GM12875 (cell line): ENCODE data around the gene DDIT4.
"Not testable (repeated sequence)": the region's sequence is repeated elsewhere in the genome, so short reads cannot be mapped to it uniquely, and the experiment has no call there.

Experiments
- H3K4me3 ChIP-seq: one replicate; pipeline ENCODE4 v1.5.1; 2011; ENCODE audit warnings: low read depth, low read length, control low read depth
- CTCF ChIP-seq: IDR thresholded peaks from 2 replicates; pipeline ENCODE4 v1.5.1; 2011; ENCODE audit warnings: low read depth, mild to moderate bottlenecking, control low read depth, inconsistent platforms, low read length, moderate library complexity, borderline replicate concordance; ENCODE audit not compliant: insufficient read depth

DDIT4 gene

GRCh38 chr10:72264536-72264935 lies 9.2 kb upstream of the DDIT4 start:
- TF ChIP-seq CTCF, result no peak
- no peak overlapping the region for H3K4me3 ChIP-seq

GRCh38 chr10:72265508-72265907 lies 8.2 kb upstream of the DDIT4 start:
- TF ChIP-seq CTCF, result no peak
- H3K4me3 ChIP-seq, result no peak overlapping the region

DNA sequence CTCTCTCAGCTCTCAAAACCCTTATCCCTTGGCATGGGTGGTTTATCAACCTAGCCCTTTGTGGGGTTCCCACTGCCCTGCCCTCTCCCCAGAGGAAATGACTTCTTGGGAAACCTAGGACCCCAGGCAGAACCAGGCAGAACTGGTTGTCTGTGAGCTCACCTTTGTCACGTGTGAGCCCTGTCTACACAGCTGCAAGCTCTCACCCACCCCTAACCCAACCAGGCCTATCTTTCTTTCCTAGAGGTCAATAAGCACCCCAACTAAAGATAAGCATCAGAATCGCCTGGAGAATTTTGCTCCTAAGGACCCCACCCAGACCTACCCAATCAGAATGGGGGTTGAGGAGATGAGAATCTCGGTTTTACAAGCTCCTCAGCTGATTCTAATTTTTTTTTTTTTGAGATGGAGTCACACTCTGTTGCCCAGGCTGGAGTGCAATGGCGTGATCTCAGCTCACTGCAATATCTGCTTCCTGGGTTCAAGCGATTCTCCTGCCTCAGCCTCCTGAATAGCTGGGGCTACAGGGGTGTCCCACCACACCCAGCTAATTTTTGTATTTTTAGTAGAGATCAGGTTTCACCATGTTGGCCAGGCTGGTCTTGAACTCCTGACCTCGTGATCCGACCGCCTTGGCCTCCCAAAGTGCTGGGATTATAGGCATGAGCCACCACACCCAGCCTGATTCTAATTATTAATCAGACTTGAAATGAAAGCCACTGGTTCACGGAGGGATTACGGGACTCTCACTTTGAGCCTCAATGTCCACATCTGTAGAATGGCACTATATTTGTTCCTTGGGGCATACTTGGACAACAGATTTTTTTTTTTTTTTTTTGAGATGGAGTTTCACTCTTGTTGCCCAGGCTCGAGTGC lies 7.5 kb upstream of the DDIT4 start:
- TF ChIP-seq CTCF, result no peak
- H3K4me3 ChIP-seq, result no peak overlapping the region

DNA sequence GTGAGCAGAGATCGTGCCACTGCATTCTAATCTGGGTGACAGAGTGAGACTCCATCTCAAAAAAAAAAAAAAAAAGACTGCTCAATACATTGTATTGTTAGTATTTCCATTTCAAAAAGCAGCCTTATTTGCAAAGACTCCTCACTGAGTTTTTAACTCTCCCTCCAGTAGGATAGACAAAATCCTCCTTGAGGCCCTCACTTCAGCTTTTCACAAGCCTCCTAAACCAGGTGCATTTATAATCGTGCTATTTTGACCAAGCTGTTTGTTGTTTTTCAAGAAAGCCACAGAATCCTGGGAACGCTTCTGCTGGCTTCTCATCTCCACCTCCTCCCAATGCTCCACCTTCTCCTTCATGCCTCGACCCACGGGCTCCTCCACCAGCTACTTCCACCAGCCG lies 6.3 kb upstream of the DDIT4 start:
- no peak overlapping the region for H3K4me3 ChIP-seq
- no peak for TF ChIP-seq CTCF

DNA sequence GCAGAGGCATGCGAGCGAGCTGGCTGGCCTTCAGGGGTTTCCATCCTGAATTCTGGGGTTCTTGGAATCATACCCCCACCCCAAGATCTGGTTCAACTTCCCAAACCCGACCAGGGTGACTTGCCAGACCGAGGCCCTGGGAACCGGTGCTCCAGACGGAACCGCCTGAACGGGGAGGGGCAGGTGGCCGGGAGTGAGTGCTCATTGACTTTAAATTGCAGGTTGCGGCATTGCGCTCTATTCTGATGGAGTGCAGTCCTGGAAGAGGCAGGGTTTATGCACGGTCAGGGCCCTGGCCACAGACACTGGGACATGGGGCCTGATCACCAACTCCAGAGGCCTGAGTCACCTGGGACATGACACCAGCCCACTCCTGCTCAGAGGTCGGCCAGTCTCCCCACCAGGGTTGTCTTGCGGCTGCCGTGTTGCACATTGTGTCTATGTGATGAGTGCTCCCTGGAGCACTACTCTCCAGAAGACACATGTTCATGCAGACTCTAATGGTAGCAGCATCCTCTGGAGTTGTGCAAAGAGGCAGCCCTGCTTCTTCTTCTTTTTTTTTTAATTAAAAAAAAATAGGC lies 5.8 kb upstream of the DDIT4 start:
- no peak for TF ChIP-seq CTCF
- H3K4me3 ChIP-seq, result no peak overlapping the region

DNA sequence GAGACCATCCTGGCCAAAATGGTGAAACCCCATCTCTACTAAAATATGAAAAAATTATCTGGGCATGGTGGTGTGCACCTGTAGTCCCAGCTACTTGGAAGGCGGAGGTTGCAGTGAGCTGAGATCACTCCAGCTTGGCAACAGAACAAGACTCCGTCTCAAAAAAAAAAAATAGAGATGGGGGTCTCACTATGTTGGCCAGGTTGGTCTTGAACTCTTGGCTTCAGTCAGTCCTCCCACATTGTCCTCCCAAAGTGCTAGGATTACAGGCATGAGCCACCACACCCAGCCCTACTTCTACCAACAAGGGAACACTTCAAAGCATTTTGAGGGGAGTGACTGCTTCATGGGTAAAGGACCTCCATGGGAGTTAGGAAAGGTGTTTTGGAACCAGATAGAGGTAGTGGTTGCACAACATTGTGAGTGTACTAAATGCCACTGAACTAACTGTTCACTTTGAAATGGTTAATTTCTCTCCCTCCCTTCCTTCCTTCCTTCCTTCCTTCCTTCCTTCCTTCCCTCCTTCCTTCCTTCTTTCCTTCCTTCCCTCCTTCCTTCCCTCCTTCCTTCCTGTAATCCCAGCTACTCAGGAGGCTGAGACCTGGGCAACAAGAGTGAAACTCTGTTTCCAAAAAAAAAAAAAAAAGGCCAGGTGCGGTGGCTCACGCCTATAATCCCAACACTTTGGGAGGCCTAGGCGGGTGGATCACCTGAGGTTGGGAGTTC lies 5.1 kb upstream of the DDIT4 start:
- not testable (repeated sequence) for H3K4me3 ChIP-seq

DNA sequence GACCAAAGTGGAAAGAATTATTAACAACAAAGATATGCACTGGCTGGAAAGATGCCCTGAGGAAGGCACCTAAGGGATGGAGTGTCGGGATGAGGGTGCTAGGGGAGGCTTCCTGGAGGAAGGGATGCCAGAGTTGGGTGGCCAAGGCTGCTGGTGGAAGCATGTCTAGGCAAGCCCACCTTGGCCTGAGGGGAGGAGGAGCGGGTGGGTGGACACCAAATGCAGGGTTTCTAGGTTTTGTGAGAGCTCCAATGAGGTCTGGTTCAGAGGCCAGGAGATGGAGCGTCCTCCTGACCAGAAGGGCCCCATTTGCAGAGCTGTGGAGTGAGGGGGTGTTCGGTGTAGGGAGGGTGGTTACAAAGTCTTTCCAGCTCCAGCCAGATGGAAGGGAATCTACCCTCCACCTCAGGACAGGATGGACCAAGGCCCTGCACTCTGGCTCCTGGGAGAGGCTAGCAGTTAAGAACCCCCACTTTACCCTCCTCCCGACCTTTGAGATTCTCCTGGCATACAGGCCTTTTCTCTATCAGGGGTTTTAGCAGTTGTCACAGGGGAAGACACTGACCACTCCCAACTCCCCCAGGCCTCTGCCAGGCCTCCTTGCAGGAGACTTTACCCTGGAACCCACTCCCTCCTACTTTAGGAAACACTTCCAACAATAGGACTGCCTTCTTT lies 3.0 kb upstream of the DDIT4 start:
- no peak for TF ChIP-seq CTCF

More for the DNA sequence above, 3.0 kb upstream of the DDIT4 start:
- H3K4me3 ChIP-seq, result no peak overlapping the region
